Loucy (cell line): Measurements from ENCODE around the gene SLC12A2.

Source experiments
- CTCF ChIP-seq: fragments of 200-600 bp; sonication (generic); conservative IDR thresholded peaks from 2 replicates; pipeline ENCODE4 v1.5.1; 2014; ENCODE audit warnings: mild to moderate bottlenecking, antibody characterized with exemption, low read length
- EZH2phosphoT487 ChIP-seq: fragments of 200-600 bp; IDR thresholded peaks from 2 replicates; pipeline ENCODE4 v1.6.1; 2018; ENCODE audit warnings: antibody characterized with exemption, mild to moderate bottlenecking, moderate library complexity, borderline replicate concordance

- no peak for TF ChIP-seq CTCF
- no peak for TF ChIP-seq EZH2phosphoT487
These were observed 145.0 kb downstream of the SLC12A2 start for GRCh38 chr5:128228521-128228920.
